IPS-15b (cell line): ENCODE results near the gene RFWD3.

Experiments
- H3K27me3 ChIP-seq: one replicate; pipeline ENCODE4 v1.6.1; 2013; ENCODE audit warnings: low read length; ENCODE audit not compliant: control insufficient read depth, insufficient read depth
- H3K36me3 ChIP-seq: one replicate; pipeline ENCODE4 v1.6.1; 2013; ENCODE audit warnings: low read length; ENCODE audit not compliant: control insufficient read depth, insufficient read depth
- H3K4me1 ChIP-seq: one replicate; pipeline ENCODE4 v1.6.1; 2013; ENCODE audit warnings: mild to moderate bottlenecking, low read length; ENCODE audit not compliant: control insufficient read depth, insufficient read depth
- H3K4me3 ChIP-seq: one replicate; pipeline ENCODE4 v1.5.1; 2013; ENCODE audit warnings: low read depth, low read length
- H3K9ac ChIP-seq: one replicate; pipeline ENCODE4 v1.6.1; 2013; ENCODE audit warnings: low read depth, mild to moderate bottlenecking, low read length
- H3K9me3 ChIP-seq: one replicate; pipeline ENCODE4 v1.6.1; 2013; ENCODE audit warnings: mild to moderate bottlenecking, low read length; ENCODE audit not compliant: control insufficient read depth, insufficient read depth

Gene RFWD3

GRCh38 chr16:74635303-74635702 lies 31.4 kb downstream of the RFWD3 start:
- Histone ChIP-seq H3K27me3 (no peaks in the 10 kb centered on the region), H3K9ac (no peak overlapping the region), H3K4me3 (no peak overlapping the region), H3K36me3 (peaks cover 42% of the 10 kb centered on the region), H3K4me1 (no peaks in the 10 kb centered on the region), H3K9me3 (no peaks in the 10 kb centered on the region)

- Histone ChIP-seq H3K9me3 (no peaks in the 10 kb centered on the region), H3K36me3 (peaks cover 43% of the 10 kb centered on the region), H3K4me3 (no peak overlapping the region), H3K9ac (no peak overlapping the region), H3K27me3 (no peaks in the 10 kb centered on the region), H3K4me1 (no peaks in the 10 kb centered on the region)
Observed at GRCh38 chr16:74633686-74634085, 33.0 kb downstream of the RFWD3 start.

- H3K27me3 ChIP-seq, result no peaks in the 10 kb centered on the region
- H3K4me1 ChIP-seq, result no peaks in the 10 kb centered on the region
- no peaks in the 10 kb centered on the region for H3K9me3 ChIP-seq
- no peak overlapping the region for H3K4me3 ChIP-seq
- H3K36me3 ChIP-seq, result peaks cover 67% of the 10 kb centered on the region
- no peak overlapping the region for H3K9ac ChIP-seq
Observed at GRCh38 chr16:74627506-74628220, 39.0 kb downstream of the RFWD3 start.

GRCh38 chr16:74626741-74627416 lies 39.8 kb downstream of the RFWD3 start:
- peaks cover 63% of the 10 kb centered on the region for H3K36me3 ChIP-seq
- no peak overlapping the region for H3K4me3 ChIP-seq
- H3K9ac ChIP-seq, result no peak overlapping the region
- H3K27me3 ChIP-seq, result no peaks in the 10 kb centered on the region
- peaks cover 2% of the 10 kb centered on the region for H3K4me1 ChIP-seq
- no peaks in the 10 kb centered on the region for H3K9me3 ChIP-seq

- H3K9me3 ChIP-seq, result no peaks in the 10 kb centered on the region
- H3K4me3 ChIP-seq, result no peak overlapping the region
- no peaks in the 10 kb centered on the region for H3K27me3 ChIP-seq
- peaks cover 56% of the 10 kb centered on the region for H3K36me3 ChIP-seq
- H3K4me1 ChIP-seq, result peaks cover 3% of the 10 kb centered on the region
- H3K9ac ChIP-seq, result no peak overlapping the region
Observed at GRCh38 chr16:74625500-74626350, 41.0 kb downstream of the RFWD3 start.

GRCh38 chr16:74623839-74624235 lies 42.8 kb downstream of the RFWD3 start:
- Histone ChIP-seq H3K9ac (no peak overlapping the region), H3K4me1 (peaks cover 3% of the 10 kb centered on the region), H3K4me3 (no peak overlapping the region), H3K27me3 (no peaks in the 10 kb centered on the region), H3K9me3 (no peaks in the 10 kb centered on the region), H3K36me3 (peaks cover 45% of the 10 kb centered on the region)

GRCh38 chr16:74623214-74623838 lies 43.4 kb downstream of the RFWD3 start:
- Histone ChIP-seq H3K4me3 (no peak overlapping the region), H3K4me1 (peaks cover 3% of the 10 kb centered on the region), H3K9me3 (no peaks in the 10 kb centered on the region), H3K36me3 (peaks cover 40% of the 10 kb centered on the region), H3K27me3 (no peaks in the 10 kb centered on the region), H3K9ac (no peak overlapping the region)

GRCh38 chr16:74622005-74622404 lies 44.7 kb downstream of the RFWD3 start:
- H3K36me3 ChIP-seq, result peaks cover 27% of the 10 kb centered on the region
- no peaks in the 10 kb centered on the region for H3K27me3 ChIP-seq

GRCh38 chr16:74617206-74617788 lies 49.4 kb downstream of the RFWD3 start:
- H3K36me3 ChIP-seq, result peaks cover 4% of the 10 kb centered on the region
- no peaks in the 10 kb centered on the region for H3K9me3 ChIP-seq
- H3K9ac ChIP-seq, result no peak overlapping the region
- no peak overlapping the region for H3K4me3 ChIP-seq
- peaks cover 3% of the 10 kb centered on the region for H3K4me1 ChIP-seq
- no peaks in the 10 kb centered on the region for H3K27me3 ChIP-seq

More at GRCh38 chr16:74622005-74622404, 44.7 kb downstream of the RFWD3 start:
- no peaks in the 10 kb centered on the region for H3K9me3 ChIP-seq
- H3K9ac ChIP-seq, result no peak overlapping the region
- peaks cover 3% of the 10 kb centered on the region for H3K4me1 ChIP-seq
- no peak overlapping the region for H3K4me3 ChIP-seq

- Histone ChIP-seq H3K36me3 (no peaks in the 10 kb centered on the region), H3K27me3 (no peaks in the 10 kb centered on the region), H3K9ac (no peak overlapping the region), H3K4me3 (no peak overlapping the region), H3K9me3 (no peaks in the 10 kb centered on the region), H3K4me1 (peaks cover 6% of the 10 kb centered on the region)
Observed at GRCh38 chr16:74611721-74612120, 55.0 kb downstream of the RFWD3 start.

GRCh38 chr16:74608944-74609343 lies 57.7 kb downstream of the RFWD3 start:
- Histone ChIP-seq H3K36me3 (no peaks in the 10 kb centered on the region), H3K4me1 (peaks cover 11% of the 10 kb centered on the region), H3K9ac (no peak overlapping the region), H3K4me3 (no peak overlapping the region), H3K9me3 (no peaks in the 10 kb centered on the region), H3K27me3 (no peaks in the 10 kb centered on the region)
